KBM-7 (cell line): ENCODE measurements around the gene ADGRA3.

ENCODE experiments used
- DNase-seq: peaks from one replicate; pipeline ENCODE4 v3.0.0-alpha.2; 2015
- in situ Hi-C: fragments of 300-500 bp; cut with MboI; formaldehyde crosslinking; loops from 2 replicates; pipeline ENCODE4 v1.14.3; 2020; ENCODE audit warnings: low sequenced_read_pairs, low pct_unique_long_range_greater_than_20kb, mixed read lengths

ADGRA3 gene

GRCh38 chr4:22339491-22339890 is 176.4 kb downstream of the ADGRA3 start:
- DNase-seq = no peak
- in situ Hi-C loops = no loop called here

GRCh38 chr4:22338796-22339195 is 177.1 kb downstream of the ADGRA3 start:
- in situ Hi-C loops = no loop called here
- no peak for DNase-seq
